GM19238 (cell line): ENCODE measurements around the gene TDRD9.

Experiments
- DNase-seq: peaks from one replicate; pipeline ENCODE4 v3.0.0; 2011; ENCODE audit warnings: low spot score; ENCODE audit not compliant: insufficient read length

TDRD9 gene

DNA sequence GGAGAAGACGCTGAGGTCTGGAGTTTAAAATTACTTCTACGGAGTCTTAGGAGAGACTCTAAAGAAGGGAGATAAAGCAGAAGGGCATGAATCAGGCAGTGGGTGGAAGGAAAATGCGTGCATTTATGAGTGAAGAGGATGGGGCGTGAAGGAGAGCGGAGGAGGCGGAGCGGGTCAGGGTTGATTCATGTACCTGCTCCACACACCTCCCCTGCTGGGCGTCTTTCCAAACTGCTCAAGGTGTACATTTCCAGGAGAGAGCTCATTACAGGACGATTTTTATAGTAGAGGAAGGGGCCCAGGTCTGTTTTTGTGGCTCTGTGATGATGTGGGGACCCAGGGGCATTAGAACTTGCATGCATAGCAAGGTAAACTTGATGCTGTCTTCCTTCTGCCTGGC lies 92.2 kb downstream of the TDRD9 start:
- DNase-seq: no peak

DNA sequence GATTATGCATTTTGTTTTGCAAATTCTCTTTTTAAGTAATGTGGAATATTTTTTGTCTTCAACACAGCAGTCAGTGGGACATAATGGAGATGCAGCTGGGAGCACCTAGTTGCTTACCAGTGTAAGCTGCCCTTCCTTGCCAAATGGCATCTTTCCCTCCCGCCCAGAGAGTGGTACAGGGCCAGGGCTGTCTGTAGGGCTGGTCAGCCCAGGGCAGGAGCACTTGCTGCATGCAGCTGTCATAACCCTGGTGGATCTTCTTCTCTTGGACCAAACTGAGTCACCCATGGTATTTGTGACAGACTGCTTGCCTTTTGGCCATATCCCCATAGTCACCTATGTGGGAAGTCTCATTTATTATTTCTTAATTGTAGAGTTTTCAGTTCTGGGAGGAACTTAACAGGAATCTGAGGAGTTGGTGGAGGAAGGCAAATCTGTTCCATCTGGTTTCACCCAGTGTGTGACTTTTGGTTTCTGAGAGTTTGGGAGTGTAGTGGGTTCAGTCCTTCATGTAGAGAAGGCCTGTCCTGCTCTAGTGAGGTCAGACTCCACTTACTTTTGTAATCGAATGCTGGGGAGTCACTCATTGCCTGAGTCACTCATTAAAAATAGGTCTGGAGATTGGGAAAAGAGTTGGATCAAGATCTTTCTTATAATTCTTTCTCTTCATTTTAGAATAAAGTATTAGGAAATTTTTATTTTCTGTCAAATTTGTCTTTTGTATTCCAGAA lies 95.2 kb downstream of the TDRD9 start:
- no peak for DNase-seq

DNA sequence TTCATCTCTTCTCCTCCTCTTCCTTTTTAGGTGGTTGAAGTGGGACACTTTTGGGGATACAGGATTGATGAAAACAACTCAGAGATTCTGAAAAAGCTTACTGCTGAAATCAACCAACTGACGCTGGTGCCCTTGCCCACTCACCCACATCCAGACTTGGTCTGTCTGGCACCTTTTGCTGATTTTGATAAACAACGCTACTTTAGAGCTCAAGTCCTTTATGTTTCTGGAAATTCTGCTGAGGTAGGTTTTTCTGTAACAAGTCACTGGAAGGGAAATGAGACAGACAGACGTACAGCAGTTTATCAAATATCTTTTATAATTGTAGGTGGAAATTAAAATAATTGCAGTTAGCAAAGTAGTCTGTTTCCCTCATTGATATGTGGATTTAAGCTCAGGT lies 97.3 kb downstream of the TDRD9 start:
- DNase-seq: no peak

DNA sequence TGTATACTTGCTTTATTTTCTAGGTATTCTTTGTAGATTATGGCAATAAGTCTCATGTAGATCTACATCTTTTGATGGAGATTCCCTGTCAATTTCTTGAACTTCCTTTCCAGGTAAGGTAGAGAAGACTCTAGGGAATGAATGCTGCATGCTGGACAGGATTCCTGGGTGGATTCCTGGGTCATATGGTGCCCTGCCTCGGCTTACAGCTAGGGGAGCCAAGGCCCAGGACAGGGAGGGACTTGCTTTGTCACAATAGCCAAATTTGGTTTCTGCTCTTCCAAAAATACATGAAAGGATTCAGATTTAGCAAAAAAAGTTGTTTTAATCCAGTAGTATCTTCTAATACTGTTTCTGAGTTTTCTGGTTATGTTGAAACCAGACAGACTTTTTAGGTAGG lies 97.8 kb downstream of the TDRD9 start:
- no peak for DNase-seq

DNA sequence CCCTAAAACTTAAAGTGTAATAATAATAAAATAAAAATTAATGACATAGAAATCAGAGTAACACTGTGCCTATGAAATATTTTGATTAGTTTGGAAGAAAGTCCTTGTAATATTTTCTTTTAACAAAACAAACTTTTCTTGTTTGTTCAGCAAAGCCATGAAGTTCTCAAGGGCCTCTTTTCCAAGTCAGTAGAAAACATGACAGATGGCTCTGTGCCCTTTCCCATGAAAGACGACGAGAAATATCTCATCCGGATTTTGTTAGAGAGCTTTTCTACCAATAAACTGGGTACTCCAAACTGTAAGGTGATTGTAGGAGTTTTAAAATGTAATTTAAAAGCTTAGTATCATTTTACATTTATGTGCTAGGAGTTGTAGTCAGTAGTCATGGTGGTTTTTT lies 102.7 kb downstream of the TDRD9 start:
- DNase-seq: no peak

DNA sequence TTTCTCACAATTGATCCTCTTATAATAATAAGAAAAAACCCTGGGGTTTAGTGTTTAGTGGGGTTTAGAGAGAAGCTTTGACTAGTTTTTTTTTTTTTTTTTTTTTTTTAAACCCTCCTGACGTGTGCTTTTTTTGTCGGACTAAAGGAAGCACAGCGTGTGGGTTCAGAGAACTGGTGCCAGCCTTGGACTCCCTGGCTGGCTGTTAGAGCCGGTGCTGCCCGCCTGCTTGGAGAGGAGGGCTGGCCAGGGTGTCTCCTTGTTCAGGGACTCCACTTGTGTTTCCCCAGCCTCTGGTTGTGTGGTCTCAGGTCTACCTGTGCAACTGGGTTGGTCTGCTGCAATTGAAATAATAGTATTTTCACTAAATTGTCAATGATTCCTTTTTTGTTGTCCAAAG lies 103.1 kb downstream of the TDRD9 start:
- DNase-seq: no peak

DNA sequence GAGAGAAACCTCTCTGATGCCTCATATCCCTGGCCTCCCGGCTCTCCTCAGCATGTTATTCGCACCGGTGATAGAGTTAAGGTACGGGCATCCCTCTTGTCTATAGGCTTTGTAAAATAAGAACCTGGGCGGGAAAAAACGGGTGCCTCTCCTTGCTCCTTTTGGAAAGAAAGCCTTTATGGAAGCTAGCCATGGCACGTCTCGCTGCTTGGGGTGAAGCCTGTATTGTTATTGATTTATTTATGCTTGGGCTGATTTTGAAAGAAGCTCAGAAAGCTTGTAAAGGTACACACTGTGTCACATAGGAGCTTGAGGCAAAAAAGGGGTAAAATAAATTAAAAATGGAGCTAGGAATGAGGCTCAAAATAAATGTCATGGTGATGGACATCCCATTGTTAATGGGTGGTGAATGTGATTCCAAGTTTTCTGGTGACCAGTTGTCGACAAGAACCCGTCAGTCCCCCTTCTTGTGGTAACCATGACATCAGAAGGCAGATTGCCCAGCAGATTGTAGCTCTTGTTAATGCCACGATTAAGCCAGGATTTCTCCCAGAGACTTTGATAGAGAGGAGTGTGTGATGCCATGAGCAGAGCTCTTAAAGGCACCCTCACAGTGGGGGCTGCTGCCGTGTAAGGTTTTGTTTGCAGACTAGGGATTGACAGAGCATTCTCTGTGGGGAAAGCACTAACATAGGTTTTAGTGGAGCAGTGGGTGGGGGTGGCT lies 106.9 kb downstream of the TDRD9 start:
- DNase-seq: no peak

DNA sequence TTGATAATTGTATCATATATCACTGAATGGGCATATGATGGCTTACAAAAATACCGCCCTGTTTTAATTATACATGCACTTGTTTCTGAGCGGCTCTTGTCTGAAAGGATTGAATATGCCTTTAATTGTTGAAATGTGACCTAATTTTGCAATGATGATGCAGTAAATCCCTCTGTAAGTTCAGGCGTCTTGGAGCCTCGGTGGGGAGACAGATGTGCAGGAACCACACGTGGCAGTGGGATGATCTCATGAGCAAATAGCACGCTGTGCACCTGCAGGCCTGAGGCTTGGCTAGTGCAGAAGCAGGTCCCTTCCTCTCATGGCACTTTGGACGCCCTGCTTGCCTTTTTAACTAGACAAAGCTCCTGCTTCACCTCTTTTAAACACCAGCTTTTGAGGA lies 108.0 kb downstream of the TDRD9 start:
- DNase-seq: no peak

DNA sequence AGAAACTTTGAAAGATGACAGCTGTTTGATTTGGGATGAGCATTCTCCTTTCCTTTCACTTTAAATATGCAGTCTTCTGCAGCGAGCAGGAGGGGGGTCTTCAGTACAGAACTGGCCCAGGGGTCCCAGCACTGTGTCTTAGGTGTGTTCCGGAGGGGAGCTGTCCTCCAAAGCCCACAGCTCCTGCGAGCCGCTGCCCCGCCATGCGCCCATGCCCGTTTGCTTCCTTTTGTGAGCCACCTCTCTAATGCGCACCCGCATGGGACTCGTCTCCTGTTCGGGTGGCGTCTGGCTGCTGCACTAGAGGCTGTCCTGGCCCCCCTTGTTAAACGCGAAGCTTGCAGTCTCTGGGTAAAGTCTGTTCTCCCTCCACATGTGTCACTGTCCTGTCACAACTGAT lies 108.8 kb downstream of the TDRD9 start:
- no peak for DNase-seq

DNA sequence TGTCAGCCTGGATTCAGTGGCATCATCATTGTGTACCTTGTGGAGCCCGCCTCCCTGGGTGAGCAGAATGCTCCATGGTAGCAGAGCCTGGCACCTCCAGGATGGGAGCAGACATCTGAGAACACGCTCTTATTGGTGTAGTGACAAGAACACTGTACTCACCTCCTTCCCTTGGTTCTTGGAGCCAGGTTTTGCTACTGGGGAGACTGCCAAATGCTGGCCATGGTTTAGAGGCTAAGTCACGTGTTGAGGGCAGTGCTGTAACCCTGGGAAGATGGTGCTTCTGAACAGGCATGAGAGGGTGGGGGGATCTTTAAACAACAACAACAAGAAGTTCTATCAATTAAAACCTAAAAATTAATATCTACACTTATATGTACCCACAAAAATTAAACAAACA lies 109.6 kb downstream of the TDRD9 start:
- DNase-seq: no peak

DNA sequence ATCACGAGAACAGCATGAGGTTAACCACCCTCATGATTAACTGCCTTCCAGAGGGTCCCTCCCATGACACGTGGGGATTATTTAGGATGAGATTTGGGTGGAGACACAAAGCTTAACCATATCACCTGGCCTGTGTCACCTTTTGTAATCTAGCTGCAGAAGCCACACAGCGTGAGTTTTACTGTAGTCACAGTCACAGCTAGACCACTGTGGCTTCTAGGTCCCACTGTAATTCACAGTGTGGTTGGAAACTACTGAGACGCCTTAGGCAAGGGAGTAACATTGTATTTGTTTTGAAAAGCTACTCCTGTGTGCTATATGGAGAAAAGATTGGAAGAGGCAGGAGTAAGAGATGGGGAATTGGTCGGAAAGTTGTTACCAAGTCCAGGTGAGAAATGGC lies 111.0 kb downstream of the TDRD9 start:
- DNase-seq: no peak

DNA sequence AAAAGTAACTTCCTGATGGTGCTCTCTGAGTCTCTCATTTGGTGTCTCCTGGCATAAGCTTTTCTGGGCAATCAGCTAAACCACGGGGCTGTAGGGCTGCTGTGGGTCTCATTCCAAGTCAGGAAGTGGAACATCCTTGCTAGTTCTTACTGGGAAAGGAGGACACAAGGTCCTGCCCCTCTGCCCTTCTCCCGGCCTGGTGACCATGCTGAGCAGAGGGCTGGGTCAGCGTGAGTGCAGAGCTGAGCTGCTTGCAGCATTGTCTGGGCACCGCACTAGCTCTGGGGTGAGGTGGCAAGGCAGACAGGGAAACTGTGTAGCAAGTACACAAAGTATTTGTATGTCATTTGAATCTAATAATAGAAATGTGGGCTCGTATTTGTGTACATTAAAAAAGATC lies 112.3 kb downstream of the TDRD9 start:
- DNase-seq: no peak

DNA sequence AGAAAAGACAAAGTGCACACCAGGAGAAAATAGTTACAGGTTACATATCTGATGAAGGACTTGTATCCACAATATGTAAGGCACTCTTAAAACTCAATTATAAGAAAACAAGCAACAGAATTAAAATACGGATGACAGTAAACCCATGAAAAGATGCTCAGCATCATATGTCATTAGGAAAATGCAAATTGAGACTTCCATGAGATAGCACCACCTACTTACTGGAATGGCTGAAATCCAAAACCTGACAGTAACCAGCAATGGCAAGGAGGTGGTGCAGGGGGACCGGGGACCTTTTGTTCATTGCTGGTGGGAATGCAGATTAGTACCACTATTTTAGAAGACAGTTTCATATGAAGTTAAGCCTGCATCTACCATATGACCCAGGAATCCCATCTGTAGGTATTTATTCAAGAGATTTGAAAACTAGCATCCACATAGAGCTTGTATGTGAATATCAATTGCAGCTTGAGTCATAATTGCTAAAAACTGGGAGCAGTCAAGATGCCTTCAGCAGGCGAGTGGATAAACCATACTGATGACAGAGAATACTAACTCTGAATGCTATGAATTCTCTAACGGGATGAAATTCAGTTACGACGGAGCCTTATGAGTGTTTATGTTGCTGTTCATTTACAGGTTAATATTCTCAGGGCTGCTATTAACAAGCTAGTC lies 113.3 kb downstream of the TDRD9 start:
- no peak for DNase-seq

DNA sequence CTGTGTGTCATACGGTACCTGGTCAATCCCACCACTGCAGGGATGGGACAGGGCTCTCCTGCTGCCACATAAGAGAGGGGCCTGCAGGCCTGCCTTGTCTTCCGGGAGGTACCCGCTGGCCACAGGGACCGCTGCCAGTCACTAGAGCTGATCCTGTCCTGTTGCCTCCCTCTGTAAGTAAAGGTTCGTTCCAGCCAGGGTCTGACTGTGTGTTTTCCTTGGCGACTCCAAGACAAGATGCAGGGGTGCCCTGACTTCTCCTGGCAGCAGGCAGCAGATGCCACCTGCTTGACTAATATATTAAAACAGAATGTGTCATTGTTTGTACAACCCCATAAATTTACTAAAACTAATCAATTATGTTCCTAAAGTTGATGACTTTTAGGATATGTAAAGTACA lies 115.8 kb downstream of the TDRD9 start:
- no peak for DNase-seq

DNA sequence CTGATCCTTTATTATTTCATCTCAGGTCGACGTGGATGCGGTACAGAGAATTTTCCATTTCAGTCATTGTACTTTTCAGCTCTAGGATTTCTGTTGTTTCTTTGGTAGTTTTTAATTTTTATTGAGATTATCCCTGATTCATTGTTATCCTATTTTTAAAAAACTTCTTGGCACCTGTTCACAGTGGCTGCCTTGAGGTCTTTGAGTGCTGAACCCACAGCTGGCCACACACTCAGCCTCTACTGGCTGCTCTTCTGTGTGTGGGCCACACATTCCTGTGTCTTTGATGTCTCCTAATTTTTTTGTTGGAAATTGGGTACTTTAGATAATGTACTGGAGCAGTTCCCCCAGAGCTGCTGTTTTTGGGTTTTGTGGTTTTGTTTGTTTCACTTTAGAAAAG lies 119.5 kb downstream of the TDRD9 start:
- no peak for DNase-seq

DNA sequence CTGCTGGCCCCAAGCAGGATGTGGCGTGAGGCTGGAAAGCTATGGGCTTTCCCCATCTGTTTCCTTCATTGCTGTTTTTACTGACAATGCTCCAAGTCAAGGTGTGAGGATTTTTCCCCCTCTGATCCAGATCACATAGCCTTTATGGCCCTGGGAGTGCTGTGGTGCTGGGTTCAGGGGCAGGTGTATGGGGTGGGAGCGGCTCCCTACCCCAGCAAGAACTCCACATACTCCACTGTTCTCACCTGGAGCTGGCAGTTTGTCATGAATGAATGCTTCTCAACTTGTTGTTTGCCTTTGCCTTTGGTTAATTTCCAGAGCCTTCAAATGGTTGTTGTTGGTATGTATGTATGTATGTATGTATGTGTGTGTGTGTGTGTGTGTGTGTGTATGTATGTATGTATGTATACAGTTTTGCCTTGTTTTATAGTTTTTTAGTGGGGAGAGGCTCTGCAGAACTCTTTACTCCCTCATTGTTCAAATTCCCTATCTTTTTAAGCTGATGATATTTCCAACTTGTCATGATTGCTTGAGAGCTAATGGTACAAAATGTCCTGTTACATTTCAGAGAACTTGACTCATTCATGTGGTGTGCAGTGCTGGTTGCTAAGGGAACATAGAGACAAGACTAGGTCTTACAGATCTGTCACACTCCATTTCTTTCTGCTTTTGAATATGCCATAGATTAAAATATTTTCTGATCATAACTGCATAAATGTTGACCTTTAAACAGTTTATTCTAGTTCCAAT lies 120.7 kb downstream of the TDRD9 start:
- DNase-seq: no peak

DNA sequence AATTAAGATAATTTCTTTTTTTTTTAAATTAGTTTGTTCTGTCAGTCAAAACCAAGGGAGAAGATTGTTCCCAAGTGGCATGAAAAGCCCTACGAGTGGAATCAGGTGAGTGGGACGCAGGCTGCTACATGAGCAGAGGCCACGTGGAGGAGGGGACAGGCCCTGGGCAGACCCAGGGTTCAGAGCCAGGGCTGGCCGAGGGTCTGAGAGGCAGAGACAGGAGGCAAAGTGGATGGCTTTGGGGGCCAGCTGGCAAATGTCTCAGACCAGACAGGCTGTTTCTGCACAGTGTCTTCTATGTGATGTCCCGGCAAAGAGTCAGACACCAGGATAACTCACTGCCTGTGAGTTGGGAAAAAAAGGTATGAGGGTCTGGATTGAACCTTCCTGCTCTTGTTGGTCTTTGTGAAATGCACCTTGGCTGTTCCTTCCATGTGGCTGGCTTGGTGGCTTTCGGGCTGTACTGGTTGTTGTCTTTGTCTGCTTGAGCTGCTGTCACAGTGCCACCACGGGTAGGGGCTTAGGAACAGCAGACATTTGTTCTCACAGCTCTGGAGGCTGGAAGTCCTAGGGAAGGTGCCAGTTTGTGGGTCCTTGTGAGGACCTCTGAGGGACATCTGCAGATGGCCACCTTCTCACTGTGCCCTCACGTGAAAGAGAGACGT lies 121.5 kb downstream of the TDRD9 start:
- no peak for DNase-seq

DNA sequence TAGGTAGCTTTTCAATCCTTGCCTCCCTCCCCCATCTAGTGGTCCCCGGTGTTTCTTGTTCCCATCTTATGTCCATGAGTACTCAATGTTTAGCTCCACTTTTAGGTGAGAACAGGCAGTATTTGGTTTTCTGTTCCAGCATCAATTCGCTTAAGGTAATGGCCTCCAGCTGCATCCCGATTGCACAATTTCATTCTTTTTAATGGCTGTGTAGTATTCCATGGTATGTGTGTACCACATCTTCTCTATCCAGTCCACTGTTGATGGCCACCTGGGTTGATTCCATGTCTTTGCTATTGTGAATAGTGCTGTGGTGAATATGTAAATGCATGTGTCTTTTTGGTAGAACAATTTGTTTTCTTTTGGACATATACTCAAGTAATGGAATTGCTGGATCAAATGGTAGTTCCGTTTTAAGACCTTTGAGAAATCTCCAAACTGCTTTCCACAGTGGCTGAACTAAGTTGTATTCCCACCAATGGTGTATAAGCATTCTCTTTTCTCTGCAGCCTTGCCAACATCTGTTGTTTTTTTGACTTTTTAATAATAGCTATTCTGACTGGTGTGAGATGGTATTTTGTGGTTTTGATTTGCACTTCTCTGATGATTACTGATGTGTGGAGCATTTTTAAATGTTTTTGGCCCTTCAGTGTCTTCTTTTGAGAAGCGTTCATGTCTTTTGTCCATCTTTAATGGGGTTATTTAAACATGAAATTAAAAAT lies 123.0 kb downstream of the TDRD9 start:
- DNase-seq: no peak

DNA sequence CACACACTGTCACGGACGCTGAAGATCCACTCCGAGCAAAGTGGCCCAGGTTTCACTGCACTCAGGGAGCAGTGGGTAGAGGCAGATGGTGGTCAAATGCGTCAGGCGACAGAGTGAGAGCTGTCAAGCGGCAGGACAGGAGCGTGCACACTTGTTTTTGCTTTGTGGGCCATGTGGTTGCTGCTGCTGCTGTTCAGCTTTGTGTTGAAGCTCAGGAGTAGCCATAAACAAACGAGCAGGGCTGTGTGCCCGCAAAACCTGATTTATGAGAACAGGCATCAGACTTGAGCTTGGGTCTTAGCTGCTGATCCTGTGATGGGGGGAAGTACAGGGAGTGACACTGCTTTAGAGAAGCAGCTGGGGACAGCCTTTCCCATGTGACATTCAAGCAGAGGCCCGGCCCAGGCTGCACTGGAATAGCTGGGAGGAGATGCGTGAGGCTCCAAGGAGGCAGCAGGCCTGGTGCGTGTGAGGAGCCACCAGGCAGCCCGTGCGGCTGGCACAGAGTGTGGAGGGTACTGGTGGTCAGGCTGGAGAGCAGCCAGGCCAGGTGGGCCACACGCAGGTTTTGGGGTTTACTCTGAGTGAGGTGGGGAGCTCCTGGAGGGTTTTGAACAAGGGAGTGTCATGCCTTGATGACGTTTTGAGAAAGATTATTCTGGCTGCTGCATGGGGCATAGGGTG lies 126.1 kb downstream of the TDRD9 start:
- DNase-seq: no peak

DNA sequence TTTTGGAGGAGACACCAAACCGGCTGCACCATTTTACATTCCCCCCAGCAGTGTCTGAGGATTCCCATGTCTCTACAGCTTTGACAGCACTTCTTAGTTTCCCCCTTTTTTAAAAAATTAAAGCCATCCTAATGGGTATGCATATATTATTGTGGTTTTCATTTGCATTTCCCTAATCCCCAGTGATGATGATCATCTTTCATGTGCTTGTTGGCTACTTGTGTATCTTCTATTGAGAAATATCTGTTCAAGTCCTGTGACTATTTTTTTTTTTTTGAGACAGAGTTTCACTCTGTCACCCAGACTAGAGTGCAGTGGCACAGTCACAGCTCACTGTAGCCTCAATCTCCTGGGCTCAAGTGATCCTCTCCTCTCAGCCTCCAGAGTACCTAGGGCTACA lies 134.0 kb downstream of the TDRD9 start:
- DNase-seq: no peak
